BJ (cell line): ENCODE data around the gene ZEB1. TPM values are rescaled to one million over a fixed set of nuclear protein-coding genes. Genes with fewer than 3 reads are reported as not detected.

ENCODE experiments used
- CTCF ChIA-PET: fragments of 350-600 bp; formaldehyde crosslinking; extraction: SDS; loops from one replicate; lab custom pipeline; 2021; ENCODE audit warnings: antibody characterized with exemption, inconsistent platforms; lab: Yijun Ruan, JAX
- POLR2A ChIA-PET: fragments of 300-600 bp; sonication (Branson Sonifier 250); formaldehyde crosslinking; extraction: SDS; loops from one replicate; lab custom pipeline; 2021; ENCODE audit warnings: antibody characterized with exemption; lab: Charles Lee
- DNase-seq: peaks from one replicate; pipeline ENCODE4 v3.0.0-alpha.2; 2011; ENCODE audit warnings: low read depth
- H3K27me3 ChIP-seq: 2 replicates; pipeline ENCODE4 v1.6.0; 2011; ENCODE audit warnings: low read length; ENCODE audit not compliant: control insufficient read depth, insufficient read depth
- H3K36me3 ChIP-seq: 2 replicates; pipeline ENCODE4 v1.5.1; 2011; ENCODE audit warnings: low read length; ENCODE audit not compliant: control insufficient read depth, insufficient read depth
- H3K4me3 ChIP-seq: 2 replicates; pipeline ENCODE4 v1.5.1; 2011; ENCODE audit warnings: low read depth, mild to moderate bottlenecking, control low read depth, low read length
- polyA plus RNA-seq: library from polyadenylated mRNA; depleted of rRNA; stranded (reverse); fragments of >200 nt; gene quantifications from 2 replicates; pipeline ENCODE4 v1.2.3, GENCODE V29; 2011
- small RNA-seq: library from RNA; depleted of rRNA; stranded (forward); fragments of <200 nt; gene quantifications from one replicate; pipeline ENCODE3, GENCODE V24; 2012; ENCODE audit warnings: low replicate concordance, low read depth; ENCODE audit not compliant: insufficient read length
- TF ChIP-seq, protein P1 (sequence below): IDR thresholded peaks from 2 replicates; pipeline ENCODE4 v1.5.1; 2011; ENCODE audit warnings: low read depth, mild to moderate bottlenecking, control low read depth, inconsistent platforms, low read length, moderate library complexity; ENCODE audit not compliant: insufficient read depth

Gene ZEB1
- polyA plus RNA-seq, 1 experiment = 22.3 TPM

DNA sequence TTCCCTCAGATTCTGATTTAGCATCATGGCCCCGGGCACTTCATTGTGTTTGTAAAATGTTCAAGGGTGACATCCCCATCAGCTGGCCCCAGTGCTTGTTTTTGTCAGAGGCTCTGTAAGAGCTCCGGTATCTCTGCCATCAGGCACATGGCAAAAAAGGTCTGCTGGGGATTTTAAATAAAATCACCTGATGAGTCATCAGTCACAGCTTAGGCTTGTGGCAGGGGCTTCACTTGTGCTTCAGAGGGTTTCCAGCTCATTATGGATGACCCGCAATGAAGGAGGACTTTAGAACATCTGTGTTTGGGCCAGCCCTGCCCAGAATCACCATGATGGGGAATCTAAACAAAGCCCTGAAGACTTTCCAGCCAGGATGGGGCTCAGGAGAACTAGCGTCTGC is 259.9 kb downstream of the ZEB1 start:
- CTCF ChIA-PET = interaction anchor here (1.5 kb wide), 1 partner anchor 70 kb away, joined by 4 read pairs; no protein-coding TSS in a partner anchor
- Histone ChIP-seq H3K36me3 (no peaks in the 10 kb centered on the region), H3K27me3 (no peaks in the 10 kb centered on the region; the same call in 1 of the 2 replicates), H3K4me3 (no peak overlapping the region)
- DNase-seq = no peak
- TF ChIP-seq, protein P1, sequence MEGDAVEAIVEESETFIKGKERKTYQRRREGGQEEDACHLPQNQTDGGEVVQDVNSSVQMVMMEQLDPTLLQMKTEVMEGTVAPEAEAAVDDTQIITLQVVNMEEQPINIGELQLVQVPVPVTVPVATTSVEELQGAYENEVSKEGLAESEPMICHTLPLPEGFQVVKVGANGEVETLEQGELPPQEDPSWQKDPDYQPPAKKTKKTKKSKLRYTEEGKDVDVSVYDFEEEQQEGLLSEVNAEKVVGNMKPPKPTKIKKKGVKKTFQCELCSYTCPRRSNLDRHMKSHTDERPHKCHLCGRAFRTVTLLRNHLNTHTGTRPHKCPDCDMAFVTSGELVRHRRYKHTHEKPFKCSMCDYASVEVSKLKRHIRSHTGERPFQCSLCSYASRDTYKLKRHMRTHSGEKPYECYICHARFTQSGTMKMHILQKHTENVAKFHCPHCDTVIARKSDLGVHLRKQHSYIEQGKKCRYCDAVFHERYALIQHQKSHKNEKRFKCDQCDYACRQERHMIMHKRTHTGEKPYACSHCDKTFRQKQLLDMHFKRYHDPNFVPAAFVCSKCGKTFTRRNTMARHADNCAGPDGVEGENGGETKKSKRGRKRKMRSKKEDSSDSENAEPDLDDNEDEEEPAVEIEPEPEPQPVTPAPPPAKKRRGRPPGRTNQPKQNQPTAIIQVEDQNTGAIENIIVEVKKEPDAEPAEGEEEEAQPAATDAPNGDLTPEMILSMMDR = no peak
- POLR2A ChIA-PET = no interaction called here

Small RNA genes within 50 kb of the gene (small RNA-seq; reads per million reads assigned to genes)
- gene SPTLC1P1 = not detected
